Measurements from ENCODE around the gene RCHY1.
"Not testable (repeated sequence)": the region's sequence is repeated elsewhere in the genome, so short reads cannot be mapped to it uniquely, and the experiment has no call there.

The RCHY1 gene

DNA sequence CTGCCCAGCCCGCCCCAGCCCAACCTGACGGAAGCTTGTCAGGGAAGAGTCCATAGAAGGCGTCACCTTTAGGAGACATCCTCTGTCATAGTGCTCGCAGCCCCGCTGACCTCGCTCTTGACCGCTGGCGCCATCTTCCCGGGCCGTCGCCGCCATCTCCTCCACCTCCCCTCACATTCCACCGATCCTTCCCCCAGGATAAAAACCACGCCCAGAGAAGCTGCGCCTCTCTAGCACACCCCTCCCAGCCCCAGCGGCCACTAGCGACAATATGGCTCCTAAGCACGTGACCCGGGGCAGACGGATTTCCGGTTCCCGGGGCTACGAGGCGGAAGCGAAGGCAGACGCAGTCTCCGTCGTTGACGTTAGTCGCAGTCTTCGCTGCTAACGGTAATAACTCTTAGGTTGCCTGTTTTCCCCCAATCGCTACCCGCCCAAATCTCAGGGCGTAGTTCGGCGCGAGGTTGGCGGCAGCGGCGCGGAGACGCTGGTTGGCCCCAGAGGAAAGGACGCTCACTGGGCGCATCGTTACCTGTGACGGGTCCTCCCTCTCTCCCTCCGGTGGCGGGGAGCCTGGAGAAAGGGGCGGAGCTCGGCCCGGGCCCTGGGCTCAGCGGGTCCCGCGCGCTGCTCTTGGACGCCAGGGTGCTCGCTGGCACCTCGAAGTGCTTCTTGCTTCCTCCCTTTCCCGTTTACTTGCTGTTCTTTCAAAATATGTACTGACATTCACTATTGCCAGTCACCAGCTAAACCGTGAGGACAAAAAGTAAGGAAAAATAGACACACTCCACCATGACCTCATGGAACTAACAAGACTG lies at the start of gene RCHY1, which contains the start of gene THAP6:
RCHY1 (minus strand) TSS at position 273 of the 818 bp plus-strand sequence; CDS start at position 156, 117 bp downstream.
THAP6 (plus strand) TSS at position 343 of the 818 bp plus-strand sequence. CDS start 980 bp downstream, outside the sequence.
- peaks cover 31% of the 10 kb centered on the region for H3K4me1 Mint-ChIP-seq (ENCODE audit: low read depth)
- no peaks in the 10 kb centered on the region for H3K27me3 Mint-ChIP-seq
- peak within 1 kb of the TSS; percentile 94 for H3K27ac Mint-ChIP-seq
- H3K36me3 Mint-ChIP-seq (ENCODE audit: low read depth), result peaks cover 48% of the 10 kb centered on the region
- peaks cover 7% of the 10 kb centered on the region for H3K9me3 Mint-ChIP-seq
- no peak within 1 kb of the TSS for H3K4me3 Mint-ChIP-seq

DNA sequence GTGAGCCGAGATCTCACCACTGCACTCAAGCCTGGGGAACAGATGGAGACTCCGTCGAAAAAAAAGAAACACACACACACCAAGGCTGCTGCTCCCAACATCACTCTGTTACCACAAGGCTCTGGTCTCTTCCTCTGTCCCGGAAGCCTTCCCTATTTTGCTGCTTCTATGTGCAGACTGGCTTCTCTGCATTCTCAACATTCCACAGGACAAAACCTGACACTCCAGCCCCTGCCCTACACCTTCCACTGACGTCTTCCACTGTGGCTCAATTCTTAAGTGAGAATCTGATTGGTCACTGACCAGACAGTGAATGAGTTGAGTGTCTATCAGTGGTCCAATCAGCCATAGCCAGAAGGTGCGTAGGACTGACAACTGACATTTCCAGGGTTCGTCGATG lies 47.6 kb upstream of the RCHY1 start:
- H3K27ac Mint-ChIP-seq, result no peak overlapping the region
- H3K4me3 Mint-ChIP-seq, result no peak overlapping the region
- peaks cover 5% of the 10 kb centered on the region for H3K4me1 Mint-ChIP-seq (ENCODE audit: low read depth)
- H3K27me3 Mint-ChIP-seq, result peaks cover 14% of the 10 kb centered on the region
- H3K36me3 Mint-ChIP-seq (ENCODE audit: low read depth), result no peaks in the 10 kb centered on the region
- H3K9me3 Mint-ChIP-seq, result no peaks in the 10 kb centered on the region

DNA sequence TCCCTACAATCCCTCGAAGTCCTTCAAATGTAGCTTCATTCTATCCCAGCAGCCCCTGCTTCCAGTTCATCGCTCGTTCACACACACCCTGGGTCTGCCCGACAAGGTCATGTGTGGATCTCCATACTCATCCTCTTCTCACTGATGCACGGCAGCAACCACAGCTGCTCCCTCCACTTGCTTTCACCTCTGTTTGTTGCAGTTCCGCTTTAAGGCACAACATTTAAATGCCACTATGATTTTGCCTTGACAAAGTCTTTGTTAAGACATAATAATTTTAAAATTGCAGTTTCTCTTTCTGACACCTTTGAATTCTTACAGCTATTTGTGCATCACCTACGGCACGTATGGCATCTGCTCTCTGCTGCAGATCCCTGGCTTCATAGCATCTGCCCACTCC lies 43.5 kb upstream of the RCHY1 start:
- Mint-ChIP-seq H3K4me1 (ENCODE audit: low read depth) (peaks cover 12% of the 10 kb centered on the region), H3K4me3 (no peak overlapping the region), H3K36me3 (ENCODE audit: low read depth) (no peaks in the 10 kb centered on the region)

DNA sequence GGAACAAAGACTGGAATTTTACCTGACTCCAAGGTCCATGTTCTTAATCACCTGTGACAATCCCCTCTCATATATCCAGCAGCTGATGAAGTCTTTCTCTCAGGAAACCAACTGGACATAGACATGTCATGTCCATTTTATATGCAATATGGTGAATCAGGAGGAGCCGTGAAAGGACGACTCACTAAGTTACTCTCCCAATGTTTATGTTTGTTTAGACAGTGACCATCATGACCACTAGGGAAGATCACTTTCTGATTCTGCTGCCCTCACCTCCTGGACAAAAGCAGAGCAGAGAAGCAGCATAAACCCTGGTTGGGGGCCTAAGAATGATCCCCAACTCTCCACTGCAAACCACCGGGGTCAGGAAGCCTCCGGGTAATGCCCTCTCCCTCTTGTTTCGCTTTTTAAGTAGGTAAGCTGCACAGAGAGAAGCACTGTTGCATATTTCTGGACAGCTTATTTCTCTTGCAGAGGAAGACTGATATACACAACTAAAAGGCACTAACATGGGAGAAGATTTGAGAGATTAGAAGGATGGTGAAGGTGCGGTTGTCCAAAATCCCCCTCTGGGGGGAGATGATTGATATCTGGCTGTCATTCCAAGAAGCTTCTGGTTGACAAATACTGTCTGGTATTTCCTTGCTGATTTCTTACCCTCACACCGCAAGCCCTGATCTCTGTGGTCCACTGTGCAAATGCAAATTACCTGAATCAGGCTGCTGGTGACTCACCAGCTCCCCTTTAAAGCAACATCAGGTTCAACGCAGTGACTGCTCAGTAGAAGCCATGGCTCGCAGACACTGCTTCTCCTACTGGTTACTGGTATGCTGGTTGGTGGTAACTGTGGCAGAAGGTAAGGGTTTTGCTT lies 41.3 kb upstream of the RCHY1 start, which contains the start of gene ODAPH:
ODAPH (plus strand) TSS at position 773 of the 871 bp plus-strand sequence; CDS start at position 790, 17 bp downstream.
- Mint-ChIP-seq H3K4me3 (no peak within 1 kb of the TSS), H3K36me3 (ENCODE audit: low read depth) (no peaks in the 10 kb centered on the region), H3K27ac (no peak within 1 kb of the TSS), H3K4me1 (ENCODE audit: low read depth) (peaks cover 12% of the 10 kb centered on the region), H3K27me3 (peaks cover 6% of the 10 kb centered on the region), H3K9me3 (no peaks in the 10 kb centered on the region)

More for the DNA sequence above, 43.5 kb upstream of the RCHY1 start:
- no peak overlapping the region for H3K27ac Mint-ChIP-seq
- H3K9me3 Mint-ChIP-seq, result no peaks in the 10 kb centered on the region
- peaks cover 9% of the 10 kb centered on the region for H3K27me3 Mint-ChIP-seq

DNA sequence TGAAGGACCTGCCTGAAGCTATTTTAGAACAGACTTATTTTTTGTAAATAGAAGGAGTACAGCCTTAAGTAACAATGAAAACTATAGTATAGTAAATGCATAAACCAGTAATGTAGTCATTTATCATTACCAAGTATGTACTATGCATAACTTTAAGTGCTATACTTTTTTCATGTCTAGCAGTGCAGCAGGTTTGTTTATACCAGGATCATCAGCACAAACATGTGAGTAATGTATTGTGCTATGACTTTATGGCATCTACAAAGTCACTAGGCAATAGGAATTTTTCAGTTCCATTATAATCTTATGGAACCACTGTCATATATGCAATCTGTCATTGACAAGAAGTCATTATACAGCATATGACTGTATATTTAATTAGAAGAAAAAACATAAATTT lies 38.2 kb upstream of the RCHY1 start:
- Mint-ChIP-seq H3K27ac (no peak overlapping the region), H3K36me3 (ENCODE audit: low read depth) (no peaks in the 10 kb centered on the region), H3K27me3 (peaks cover under 1% of the 10 kb centered on the region), H3K4me3 (no peak overlapping the region), H3K4me1 (ENCODE audit: low read depth) (peaks cover 12% of the 10 kb centered on the region), H3K9me3 (no peaks in the 10 kb centered on the region)

DNA sequence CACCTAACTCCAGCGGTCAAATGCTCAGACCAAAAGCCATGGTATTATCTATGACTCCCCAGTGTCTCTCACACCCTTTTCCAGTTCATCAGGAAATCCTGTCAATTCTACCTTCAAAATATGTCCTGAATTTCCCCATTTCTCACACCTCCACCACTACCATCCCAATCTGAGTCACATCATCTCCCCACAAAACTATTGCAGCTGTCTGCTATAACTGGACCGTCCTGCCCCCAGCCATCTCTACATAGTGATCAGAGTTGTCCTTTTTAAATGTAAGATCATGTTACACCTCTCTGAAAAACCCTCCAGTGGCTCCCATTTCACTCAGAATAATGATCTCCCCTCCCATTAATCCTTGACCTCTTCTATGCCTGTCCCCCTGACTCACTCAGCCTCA lies 34.8 kb upstream of the RCHY1 start:
- no peak overlapping the region for H3K4me3 Mint-ChIP-seq
- no peaks in the 10 kb centered on the region for H3K9me3 Mint-ChIP-seq
- no peak overlapping the region for H3K27ac Mint-ChIP-seq
- no peaks in the 10 kb centered on the region for H3K36me3 Mint-ChIP-seq (ENCODE audit: low read depth)
- no peaks in the 10 kb centered on the region for H3K27me3 Mint-ChIP-seq
- no peaks in the 10 kb centered on the region for H3K4me1 Mint-ChIP-seq (ENCODE audit: low read depth)

DNA sequence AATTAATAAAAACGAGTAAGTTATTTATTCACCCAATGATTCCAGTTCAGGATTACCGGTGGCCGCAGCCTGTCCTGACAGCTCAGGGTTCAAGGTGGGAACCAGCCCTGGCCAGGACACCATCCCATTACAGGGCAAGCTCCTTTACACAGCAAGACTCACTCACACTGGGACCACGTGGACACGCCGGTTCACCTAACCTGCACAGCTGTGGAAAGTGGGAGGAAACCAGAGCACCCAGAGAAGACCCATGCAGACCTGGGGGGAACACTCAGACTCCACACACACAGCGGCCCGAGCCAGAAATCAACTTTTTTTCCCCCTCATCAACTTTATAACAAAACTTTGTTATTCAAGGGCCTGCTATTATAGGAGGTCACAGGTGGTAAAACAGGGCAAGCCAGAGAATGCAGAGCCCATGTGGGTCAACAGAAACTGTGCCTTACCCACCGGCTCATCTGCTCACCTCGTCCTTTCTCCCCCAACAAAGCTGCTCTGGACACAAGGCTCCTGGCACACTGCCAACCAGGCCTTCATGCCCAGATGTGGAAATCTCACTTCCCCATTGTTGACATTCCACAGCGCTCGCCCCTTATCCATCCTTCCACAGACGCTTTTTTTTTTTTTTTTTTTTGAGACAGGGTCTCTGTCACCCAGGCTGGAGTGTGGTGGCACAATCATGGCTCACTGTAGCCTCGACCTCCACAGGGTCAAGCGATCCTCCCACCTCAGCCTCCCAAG lies 33.6 kb upstream of the RCHY1 start:
- Mint-ChIP-seq H3K9me3 (no peaks in the 10 kb centered on the region), H3K4me3 (no peak overlapping the region), H3K27ac (no peak overlapping the region), H3K4me1 (ENCODE audit: low read depth) (no peaks in the 10 kb centered on the region), H3K27me3 (no peaks in the 10 kb centered on the region), H3K36me3 (ENCODE audit: low read depth) (no peaks in the 10 kb centered on the region)

DNA sequence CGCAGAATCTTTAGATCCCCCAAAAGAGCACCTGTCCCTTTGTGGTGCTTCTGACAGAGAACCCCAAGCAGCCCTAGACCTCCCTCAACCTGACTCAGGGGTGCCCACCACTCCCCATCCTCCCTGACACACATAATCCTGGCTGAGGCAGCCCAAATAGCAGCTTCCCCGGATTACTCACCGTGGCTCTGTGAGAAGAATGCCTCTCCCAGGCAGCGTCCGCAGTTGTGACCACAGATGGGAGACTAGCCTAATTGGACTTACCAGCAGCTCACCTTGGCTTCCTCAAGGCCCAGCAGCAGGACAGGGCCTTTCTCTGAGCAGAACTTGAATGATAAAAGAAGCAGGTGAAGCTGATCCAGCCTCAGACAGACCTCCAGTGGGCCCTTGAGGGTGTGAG lies 31.3 kb upstream of the RCHY1 start:
- Mint-ChIP-seq H3K27ac (no peak overlapping the region), H3K4me3 (no peak overlapping the region), H3K27me3 (no peaks in the 10 kb centered on the region), H3K9me3 (no peaks in the 10 kb centered on the region), H3K4me1 (ENCODE audit: low read depth) (no peaks in the 10 kb centered on the region), H3K36me3 (ENCODE audit: low read depth) (no peaks in the 10 kb centered on the region)

DNA sequence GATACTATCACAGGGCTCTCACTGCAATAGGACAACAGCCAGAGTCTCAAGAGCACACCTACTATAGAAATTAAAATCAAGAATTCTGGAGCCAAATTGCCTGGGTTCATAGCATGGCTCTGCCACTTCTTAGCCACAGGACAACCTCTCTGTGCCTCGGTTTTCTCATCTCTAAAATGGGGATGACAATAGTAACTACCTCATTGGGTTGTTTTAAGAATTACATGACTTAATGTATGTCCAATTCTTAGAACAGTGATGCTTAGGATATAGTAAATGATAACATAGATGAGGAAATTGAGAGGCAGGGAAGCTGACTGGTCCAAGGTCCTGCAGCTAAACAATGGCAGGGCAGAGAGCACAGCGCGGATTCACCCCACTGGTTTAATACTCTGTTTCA lies 30.7 kb upstream of the RCHY1 start:
- H3K4me1 Mint-ChIP-seq (ENCODE audit: low read depth), result no peaks in the 10 kb centered on the region
- H3K9me3 Mint-ChIP-seq, result no peaks in the 10 kb centered on the region
- no peak overlapping the region for H3K4me3 Mint-ChIP-seq
- H3K36me3 Mint-ChIP-seq (ENCODE audit: low read depth), result no peaks in the 10 kb centered on the region
- H3K27ac Mint-ChIP-seq, result no peak overlapping the region
- no peaks in the 10 kb centered on the region for H3K27me3 Mint-ChIP-seq

DNA sequence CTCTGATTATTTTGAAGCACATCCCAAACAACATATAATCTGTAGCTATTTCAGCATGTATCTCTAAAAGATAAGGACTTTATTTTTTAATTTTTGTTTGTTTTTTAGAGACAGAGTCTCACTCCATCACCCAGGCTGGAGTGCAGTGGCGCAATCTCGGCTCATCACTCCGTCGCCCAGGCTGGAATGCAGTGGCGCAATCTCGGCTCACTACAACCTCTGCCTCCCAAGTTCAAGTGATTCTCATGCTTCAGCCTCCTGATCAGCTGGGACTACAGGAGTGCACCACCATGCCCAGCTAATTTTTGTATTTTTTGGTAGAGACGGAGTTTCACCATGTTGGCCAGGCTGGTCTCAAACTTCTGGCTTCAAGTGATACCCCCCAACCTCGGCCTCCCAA lies 30.0 kb upstream of the RCHY1 start:
- H3K9me3 Mint-ChIP-seq; H3K36me3 Mint-ChIP-seq (ENCODE audit: low read depth); H3K27ac Mint-ChIP-seq; H3K27me3 Mint-ChIP-seq; H3K4me1 Mint-ChIP-seq (ENCODE audit: low read depth); H3K4me3 Mint-ChIP-seq: not testable (repeated sequence)

DNA sequence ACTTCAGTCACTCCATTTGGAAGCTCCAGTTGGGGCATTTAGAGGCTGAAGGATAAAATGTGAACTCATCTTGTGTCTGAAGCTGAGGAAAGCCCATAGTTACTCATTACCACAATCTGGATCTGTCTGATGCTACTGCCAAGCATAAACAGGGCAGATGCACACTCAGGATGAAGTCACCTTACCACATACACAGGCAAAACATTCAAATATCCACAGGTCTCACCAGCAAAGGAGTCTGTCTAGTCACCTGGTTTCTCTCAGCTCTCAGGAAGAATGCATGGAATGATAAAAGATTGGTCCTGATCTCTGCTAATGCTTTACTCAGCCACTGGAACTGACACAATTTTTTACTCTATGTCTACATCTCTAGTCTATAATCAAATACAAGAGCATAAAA lies 28.6 kb upstream of the RCHY1 start:
- H3K27ac Mint-ChIP-seq, result no peak overlapping the region
- no peaks in the 10 kb centered on the region for H3K36me3 Mint-ChIP-seq (ENCODE audit: low read depth)
- H3K4me1 Mint-ChIP-seq (ENCODE audit: low read depth), result no peaks in the 10 kb centered on the region
- no peaks in the 10 kb centered on the region for H3K27me3 Mint-ChIP-seq
- no peaks in the 10 kb centered on the region for H3K9me3 Mint-ChIP-seq
- no peak overlapping the region for H3K4me3 Mint-ChIP-seq

DNA sequence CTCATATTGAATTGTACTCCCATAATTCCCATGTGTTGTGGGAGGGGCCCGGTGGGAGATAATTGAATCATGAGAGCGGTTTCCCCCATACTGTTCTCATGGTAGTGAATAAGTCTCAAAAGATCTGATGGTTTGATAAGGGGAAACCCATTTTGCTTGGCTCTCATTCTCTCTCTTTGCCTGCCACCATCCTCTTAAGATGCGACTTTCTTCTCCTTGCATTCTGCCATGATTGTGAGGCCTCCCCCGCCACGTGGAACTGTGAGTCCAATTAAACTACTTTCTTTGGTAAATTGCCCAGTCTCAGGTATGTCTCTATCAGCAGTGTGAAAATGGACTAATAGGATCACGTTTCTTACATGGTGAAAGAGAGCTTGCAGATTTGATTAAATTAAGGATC lies 23.1 kb upstream of the RCHY1 start:
- H3K36me3 Mint-ChIP-seq (ENCODE audit: low read depth), result peaks cover 17% of the 10 kb centered on the region
- H3K27ac Mint-ChIP-seq; H3K27me3 Mint-ChIP-seq; H3K4me1 Mint-ChIP-seq (ENCODE audit: low read depth); H3K9me3 Mint-ChIP-seq; H3K4me3 Mint-ChIP-seq: not testable (repeated sequence)

DNA sequence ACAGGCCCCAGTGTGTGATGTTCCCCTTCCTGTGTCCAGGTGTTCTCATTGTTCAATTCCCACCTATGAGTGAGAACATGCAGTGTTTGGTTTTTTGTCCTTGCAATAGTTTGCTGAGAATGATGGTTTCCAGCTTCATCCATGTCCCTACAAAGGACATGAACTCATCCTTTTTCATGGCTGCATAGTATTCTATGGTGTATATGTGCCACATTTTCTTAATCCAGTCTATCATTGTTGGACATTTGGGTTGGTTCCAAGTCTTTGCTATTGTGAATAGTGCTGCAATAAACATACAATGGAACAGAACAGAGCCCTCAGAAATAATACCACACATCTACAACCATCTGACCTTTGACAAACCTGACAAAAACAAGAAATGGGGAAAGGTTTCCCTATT lies 19.7 kb upstream of the RCHY1 start:
- not testable (repeated sequence) for H3K4me3 Mint-ChIP-seq; H3K27ac Mint-ChIP-seq; H3K27me3 Mint-ChIP-seq; H3K4me1 Mint-ChIP-seq (ENCODE audit: low read depth)
- Mint-ChIP-seq H3K36me3 (ENCODE audit: low read depth) (peaks cover 47% of the 10 kb centered on the region), H3K9me3 (peaks cover 17% of the 10 kb centered on the region)

DNA sequence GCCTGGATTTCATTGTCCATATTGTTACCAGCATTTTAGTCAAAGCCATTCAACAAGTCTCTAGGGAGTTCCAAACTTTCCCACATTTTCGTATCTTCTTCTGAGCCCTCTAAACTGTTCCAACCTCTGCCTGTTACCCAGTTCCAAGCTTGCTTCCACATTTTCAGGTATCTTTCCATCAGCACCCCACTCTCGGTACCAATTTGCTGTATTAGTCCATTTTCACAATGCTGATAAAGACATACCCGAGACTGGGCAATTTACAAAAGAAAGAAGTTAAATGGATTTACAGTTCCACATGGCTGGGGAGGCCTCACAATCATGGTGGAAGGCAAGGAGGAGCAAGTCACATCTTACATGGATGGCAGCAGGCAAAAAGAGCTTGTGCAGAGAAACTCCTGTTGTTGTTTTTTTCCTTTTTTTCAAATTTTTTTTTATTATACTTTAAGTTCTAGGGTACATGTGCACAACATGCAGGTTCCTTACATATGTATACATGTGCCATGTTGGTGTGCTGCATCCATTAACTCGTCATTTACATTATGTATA lies 19.2 kb upstream of the RCHY1 start:
- not testable (repeated sequence) for H3K27me3 Mint-ChIP-seq; H3K4me1 Mint-ChIP-seq (ENCODE audit: low read depth)

More for the DNA sequence above, 19.2 kb upstream of the RCHY1 start:
- Mint-ChIP-seq H3K9me3 (peaks cover 17% of the 10 kb centered on the region), H3K36me3 (ENCODE audit: low read depth) (peaks cover 50% of the 10 kb centered on the region)
- H3K4me3 Mint-ChIP-seq, H3K27ac Mint-ChIP-seq: not testable (repeated sequence)
